ENCODE data around the gene TPK1.

The TPK1 gene

DNA sequence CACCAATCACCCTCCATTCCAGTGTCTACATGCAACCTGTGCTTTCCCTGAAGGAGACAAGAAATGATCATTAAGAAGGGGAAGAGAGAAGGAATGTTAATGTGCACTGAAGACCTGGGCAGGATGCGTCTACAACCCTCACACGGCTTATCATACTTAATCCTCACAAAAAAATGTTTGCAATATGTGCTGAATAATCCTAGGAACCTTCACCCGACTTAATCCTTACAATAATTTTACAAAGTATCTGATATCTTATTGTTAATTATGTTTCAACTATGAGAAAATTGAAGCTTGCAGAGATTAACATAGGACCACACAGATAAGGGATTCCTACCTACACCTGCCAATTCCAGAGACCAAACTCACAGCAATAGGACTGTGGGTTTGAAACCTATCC, 287.3 kb downstream of the TPK1 start:
- no peaks in the 10 kb centered on the region for H3K9me3 ChIP-seq (replicated peaks; ENCODE audit: low read length)
- no peak overlapping the region for H3K4me2 ChIP-seq (ENCODE audit: low read length)
- no peaks in the 10 kb centered on the region for H3K27me3 ChIP-seq (ENCODE audit: control insufficient read depth, insufficient read depth, low read length)
- no peak overlapping the region for H3K9ac ChIP-seq (ENCODE audit: low read depth, low read length)
- no peaks in the 10 kb centered on the region for H3K4me1 ChIP-seq (ENCODE audit: control insufficient read depth, insufficient read depth, low read length)
- H3K4me3 ChIP-seq (ENCODE audit: low read length): no peak overlapping the region
- no peaks in the 10 kb centered on the region for H3K36me3 ChIP-seq (ENCODE audit: insufficient read depth, low read length)

DNA sequence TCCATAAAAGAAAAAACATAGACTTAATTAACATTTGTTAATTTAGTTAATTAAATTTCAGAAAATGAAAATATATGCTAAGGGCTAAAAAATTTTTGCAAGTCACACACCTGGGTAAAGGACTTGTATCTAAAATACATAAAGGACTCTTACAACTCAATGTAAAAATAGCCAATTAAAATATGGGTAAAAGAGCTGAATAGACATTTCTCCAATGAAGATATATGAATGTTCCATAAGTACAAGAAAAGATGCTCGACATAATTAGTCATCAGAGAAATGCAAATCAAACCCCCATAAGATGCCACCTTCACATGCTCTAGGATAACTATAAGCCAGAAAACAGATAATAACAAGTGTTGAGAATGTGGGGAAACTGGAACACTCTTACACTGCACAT, 288.0 kb downstream of the TPK1 start:
- H3K4me3 ChIP-seq (ENCODE audit: low read length): no peak overlapping the region
- no peaks in the 10 kb centered on the region for H3K27me3 ChIP-seq (ENCODE audit: control insufficient read depth, insufficient read depth, low read length)
- no peaks in the 10 kb centered on the region for H3K4me1 ChIP-seq (ENCODE audit: control insufficient read depth, insufficient read depth, low read length)
- H3K36me3 ChIP-seq (ENCODE audit: insufficient read depth, low read length): no peaks in the 10 kb centered on the region
- no peak overlapping the region for H3K4me2 ChIP-seq (ENCODE audit: low read length)
- H3K9me3 ChIP-seq (replicated peaks; ENCODE audit: low read length): no peaks in the 10 kb centered on the region
- no peak overlapping the region for H3K9ac ChIP-seq (ENCODE audit: low read depth, low read length)

DNA sequence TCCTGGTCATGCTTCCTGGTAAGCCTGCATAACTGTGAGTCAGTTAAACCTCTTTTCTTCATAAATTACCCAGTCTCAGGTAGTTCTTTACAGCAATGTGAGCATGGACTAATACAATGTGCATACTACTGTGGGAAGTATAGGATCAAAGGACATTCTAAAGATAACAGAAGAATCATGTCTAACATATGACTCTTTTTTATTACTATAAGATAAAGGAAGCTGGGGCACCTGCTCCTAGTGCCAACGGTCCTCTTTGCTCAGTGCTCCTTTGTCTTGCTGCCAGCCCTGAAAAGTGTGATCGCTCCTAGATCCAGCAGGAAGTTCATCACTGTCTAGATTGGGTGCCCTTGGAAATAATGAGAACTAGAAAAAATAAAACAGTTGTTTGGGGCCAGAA, 289.1 kb downstream of the TPK1 start:
- H3K9me3 ChIP-seq (replicated peaks; ENCODE audit: low read length): no peaks in the 10 kb centered on the region
- no peaks in the 10 kb centered on the region for H3K27me3 ChIP-seq (ENCODE audit: control insufficient read depth, insufficient read depth, low read length)
- no peaks in the 10 kb centered on the region for H3K36me3 ChIP-seq (ENCODE audit: insufficient read depth, low read length)
- no peak overlapping the region for H3K4me3 ChIP-seq (ENCODE audit: low read length)
- no peaks in the 10 kb centered on the region for H3K4me1 ChIP-seq (ENCODE audit: control insufficient read depth, insufficient read depth, low read length)
- no peak overlapping the region for H3K9ac ChIP-seq (ENCODE audit: low read depth, low read length)
- no peak overlapping the region for H3K4me2 ChIP-seq (ENCODE audit: low read length)

DNA sequence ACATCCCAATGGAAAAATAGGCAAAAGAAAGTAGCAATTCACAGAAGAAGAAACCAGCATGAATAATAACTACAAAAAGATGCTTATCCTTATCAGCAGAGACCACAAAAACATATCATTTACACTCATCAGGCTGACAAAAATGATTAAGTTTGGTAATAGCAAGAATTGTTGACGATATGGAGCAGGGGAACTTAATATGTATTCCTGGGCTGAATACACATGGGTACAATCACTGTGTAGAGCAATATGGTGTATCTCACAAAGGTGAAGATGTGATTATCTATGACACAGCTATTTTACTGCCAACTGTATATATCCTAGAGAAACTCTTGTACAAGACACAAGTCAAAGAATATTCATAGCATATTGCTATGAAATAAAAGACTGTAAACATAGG, 290.5 kb downstream of the TPK1 start:
- no peaks in the 10 kb centered on the region for H3K4me1 ChIP-seq (ENCODE audit: control insufficient read depth, insufficient read depth, low read length)
- H3K4me3 ChIP-seq (ENCODE audit: low read length): no peak overlapping the region
- no peaks in the 10 kb centered on the region for H3K27me3 ChIP-seq (ENCODE audit: control insufficient read depth, insufficient read depth, low read length)
- no peaks in the 10 kb centered on the region for H3K36me3 ChIP-seq (ENCODE audit: insufficient read depth, low read length)
- no peaks in the 10 kb centered on the region for H3K9me3 ChIP-seq (replicated peaks; ENCODE audit: low read length)
- no peak overlapping the region for H3K4me2 ChIP-seq (ENCODE audit: low read length)
- no peak overlapping the region for H3K9ac ChIP-seq (ENCODE audit: low read depth, low read length)

DNA sequence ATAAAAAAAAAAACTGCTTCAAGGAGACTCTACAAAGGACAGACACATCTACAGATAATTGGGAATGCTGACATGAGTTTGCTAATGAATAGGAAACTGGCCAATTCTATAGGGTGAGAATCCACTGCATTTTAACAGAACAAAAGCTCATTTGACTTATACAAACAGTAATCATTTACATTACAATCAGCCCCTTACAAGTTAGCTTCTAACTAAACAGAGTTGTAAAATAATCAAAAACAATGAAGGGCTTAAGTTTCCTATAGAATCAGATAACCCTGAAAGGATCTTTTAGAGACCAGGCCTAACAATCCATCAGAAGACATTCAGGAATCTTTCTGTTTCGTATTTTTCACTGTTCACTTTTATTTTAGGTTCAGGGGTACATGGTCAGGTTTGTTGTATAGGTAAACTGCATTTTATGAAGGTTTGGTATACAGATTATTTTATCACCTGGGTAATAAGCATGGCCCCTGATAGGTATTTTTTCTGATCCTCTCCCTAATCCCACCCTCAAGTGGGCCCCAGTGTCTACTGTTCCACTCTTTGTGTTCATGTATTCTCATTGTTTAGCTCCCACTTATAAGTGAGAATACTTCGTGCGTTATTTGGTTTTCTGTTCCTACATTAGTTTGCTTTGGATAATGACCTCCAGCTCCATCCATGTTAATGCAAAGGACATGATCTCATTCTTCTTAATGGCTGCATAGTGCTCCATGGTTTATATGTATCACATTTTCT, 301.0 kb downstream of the TPK1 start:
- no peak overlapping the region for H3K9ac ChIP-seq (ENCODE audit: low read depth, low read length)
- no peaks in the 10 kb centered on the region for H3K27me3 ChIP-seq (ENCODE audit: control insufficient read depth, insufficient read depth, low read length)
- no peak overlapping the region for H3K4me3 ChIP-seq (ENCODE audit: low read length)
- no peak overlapping the region for H3K4me2 ChIP-seq (ENCODE audit: low read length)
- no peaks in the 10 kb centered on the region for H3K36me3 ChIP-seq (ENCODE audit: insufficient read depth, low read length)
- H3K4me1 ChIP-seq (ENCODE audit: control insufficient read depth, insufficient read depth, low read length): no peaks in the 10 kb centered on the region
- H3K9me3 ChIP-seq (replicated peaks; ENCODE audit: low read length): no peaks in the 10 kb centered on the region

DNA sequence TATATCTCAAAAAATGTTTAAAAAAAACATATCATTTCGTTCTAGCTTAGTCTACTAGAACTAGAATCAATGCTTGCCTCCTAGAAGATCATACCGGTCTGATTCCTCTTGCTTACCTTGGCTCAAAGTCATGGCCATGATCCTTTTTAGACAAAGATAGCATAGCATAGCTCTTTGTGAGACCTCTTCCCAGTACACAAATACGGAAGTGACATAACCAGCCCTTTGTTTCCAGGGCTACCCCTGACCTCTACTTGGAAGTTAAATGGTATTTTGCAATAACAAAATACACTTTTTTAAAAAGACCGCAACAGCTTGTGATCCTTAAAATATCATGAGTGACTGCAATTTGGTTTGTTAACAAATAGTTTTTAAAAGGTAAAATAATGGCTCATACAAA, 301.7 kb downstream of the TPK1 start:
- Histone ChIP-seq H3K9ac (ENCODE audit: low read depth, low read length) (no peak overlapping the region), H3K4me3 (ENCODE audit: low read length) (no peak overlapping the region), H3K27me3 (ENCODE audit: control insufficient read depth, insufficient read depth, low read length) (no peaks in the 10 kb centered on the region), H3K4me1 (ENCODE audit: control insufficient read depth, insufficient read depth, low read length) (no peaks in the 10 kb centered on the region), H3K4me2 (ENCODE audit: low read length) (no peak overlapping the region), H3K36me3 (ENCODE audit: insufficient read depth, low read length) (no peaks in the 10 kb centered on the region), H3K9me3 (replicated peaks; ENCODE audit: low read length) (no peaks in the 10 kb centered on the region)

DNA sequence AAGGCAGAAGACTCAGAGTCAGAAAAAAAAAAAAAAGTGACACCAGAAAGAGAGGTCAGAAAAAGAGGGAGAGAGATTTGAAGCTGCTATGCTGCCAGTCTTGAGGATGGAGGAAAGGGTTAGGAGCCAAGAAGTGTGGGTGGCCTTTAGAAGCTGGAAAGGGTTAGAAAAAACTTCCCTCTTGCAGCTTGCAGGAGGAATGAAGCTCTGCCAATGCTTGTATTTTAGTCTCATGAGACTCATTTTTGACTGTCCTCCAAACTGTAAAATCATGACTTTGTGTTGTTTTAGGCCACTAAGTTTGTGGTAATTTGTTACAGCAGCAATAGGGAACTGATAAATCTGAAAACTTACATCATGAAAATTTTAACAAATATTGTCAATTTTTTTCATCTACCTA, 304.7 kb downstream of the TPK1 start:
- Histone ChIP-seq H3K9me3 (replicated peaks; ENCODE audit: low read length) (no peaks in the 10 kb centered on the region), H3K9ac (ENCODE audit: low read depth, low read length) (no peak overlapping the region), H3K36me3 (ENCODE audit: insufficient read depth, low read length) (no peaks in the 10 kb centered on the region), H3K4me1 (ENCODE audit: control insufficient read depth, insufficient read depth, low read length) (peaks cover 1% of the 10 kb centered on the region), H3K4me2 (ENCODE audit: low read length) (no peak overlapping the region), H3K4me3 (ENCODE audit: low read length) (no peak overlapping the region), H3K27me3 (ENCODE audit: control insufficient read depth, insufficient read depth, low read length) (no peaks in the 10 kb centered on the region)

DNA sequence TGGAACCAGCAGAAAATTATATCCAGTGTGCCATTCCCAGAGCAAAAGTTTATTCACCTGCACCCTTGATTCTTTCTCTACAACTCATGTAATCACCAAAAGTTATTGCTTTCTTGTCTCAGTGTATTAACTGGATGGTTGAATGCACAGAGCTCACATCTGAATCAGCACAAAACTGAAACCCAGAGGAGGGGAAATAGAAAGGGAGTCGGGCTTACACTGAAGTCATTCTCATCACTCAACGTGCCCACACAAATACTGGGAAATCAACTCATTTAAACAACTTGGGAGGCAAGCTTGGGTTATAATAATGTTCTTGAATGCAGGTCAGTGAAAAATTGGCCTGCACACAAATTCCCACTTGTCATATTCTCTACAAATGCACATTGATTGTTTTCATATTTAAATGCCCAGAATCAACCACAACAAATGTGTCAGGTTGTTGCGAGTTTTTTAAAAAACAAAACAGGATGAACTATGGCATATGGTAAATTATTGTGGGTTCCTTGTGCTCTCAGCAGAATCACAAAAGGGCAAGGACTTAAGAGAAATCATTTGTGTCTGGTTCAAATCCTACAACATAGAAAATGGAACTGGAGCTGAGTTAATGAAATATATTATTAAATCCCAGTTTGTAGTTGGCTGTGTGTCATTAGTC, 306.5 kb downstream of the TPK1 start:
- H3K4me1 ChIP-seq (ENCODE audit: control insufficient read depth, insufficient read depth, low read length): peaks cover 6% of the 10 kb centered on the region
- H3K4me2 ChIP-seq (ENCODE audit: low read length): no peak overlapping the region
- H3K9me3 ChIP-seq (replicated peaks; ENCODE audit: low read length): no peaks in the 10 kb centered on the region
- no peak overlapping the region for H3K9ac ChIP-seq (ENCODE audit: low read depth, low read length)
- H3K36me3 ChIP-seq (ENCODE audit: insufficient read depth, low read length): no peaks in the 10 kb centered on the region
- no peaks in the 10 kb centered on the region for H3K27me3 ChIP-seq (ENCODE audit: control insufficient read depth, insufficient read depth, low read length)
- H3K4me3 ChIP-seq (ENCODE audit: low read length): no peak overlapping the region

DNA sequence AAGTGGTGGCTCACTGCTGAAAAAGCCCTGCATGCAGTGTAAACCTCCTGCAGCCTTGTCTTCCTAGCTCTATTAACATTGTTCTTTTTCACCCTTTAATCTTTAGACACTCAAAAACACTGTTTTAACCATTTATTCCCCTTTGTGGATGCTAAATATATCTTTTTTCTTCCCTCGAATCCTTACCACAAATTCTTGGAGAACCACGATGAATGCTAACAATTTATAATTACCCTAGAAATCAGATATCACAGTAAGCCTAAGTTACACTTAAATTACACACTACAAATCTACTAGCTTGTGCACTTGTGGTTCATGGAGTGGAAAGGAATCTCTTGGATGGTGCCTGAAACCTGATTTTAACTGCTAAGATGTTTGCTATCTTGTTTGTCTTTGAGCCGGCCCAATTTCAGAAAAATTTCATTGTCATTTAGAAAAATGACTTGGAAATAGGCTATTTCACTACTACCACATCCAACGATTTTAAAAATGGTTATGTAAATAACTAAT, 307.3 kb downstream of the TPK1 start:
- Histone ChIP-seq H3K27me3 (ENCODE audit: control insufficient read depth, insufficient read depth, low read length) (no peaks in the 10 kb centered on the region), H3K4me1 (ENCODE audit: control insufficient read depth, insufficient read depth, low read length) (peaks cover 6% of the 10 kb centered on the region), H3K9ac (ENCODE audit: low read depth, low read length) (no peak overlapping the region), H3K36me3 (ENCODE audit: insufficient read depth, low read length) (no peaks in the 10 kb centered on the region), H3K4me3 (ENCODE audit: low read length) (no peak overlapping the region), H3K9me3 (replicated peaks; ENCODE audit: low read length) (no peaks in the 10 kb centered on the region), H3K4me2 (ENCODE audit: low read length) (no peak overlapping the region)

DNA sequence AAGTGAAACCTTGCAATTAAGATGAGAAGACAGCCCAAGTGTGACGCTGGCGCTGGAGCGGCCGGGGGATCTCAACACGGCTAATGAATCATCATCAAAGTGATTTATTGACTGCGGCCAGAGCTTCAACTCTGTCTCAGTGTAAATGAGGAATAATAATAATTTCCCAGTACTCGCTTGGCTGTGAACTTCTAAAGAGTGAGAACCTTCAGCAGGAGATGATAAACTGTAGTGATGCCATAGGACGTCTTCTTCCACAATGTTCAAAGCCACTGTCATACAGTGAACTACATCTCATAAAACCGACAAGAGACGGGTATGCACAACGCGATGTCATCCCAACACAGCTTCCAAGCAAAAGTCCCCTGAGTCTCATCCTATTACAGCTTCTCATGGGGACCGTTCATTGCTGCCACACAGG, 308.8 kb downstream of the TPK1 start:
- no peak overlapping the region for H3K4me3 ChIP-seq (ENCODE audit: low read length)
- no peak overlapping the region for H3K9ac ChIP-seq (ENCODE audit: low read depth, low read length)
- no peaks in the 10 kb centered on the region for H3K9me3 ChIP-seq (replicated peaks; ENCODE audit: low read length)
- H3K4me1 ChIP-seq (ENCODE audit: control insufficient read depth, insufficient read depth, low read length): peaks cover 6% of the 10 kb centered on the region
- H3K4me2 ChIP-seq (ENCODE audit: low read length): no peak overlapping the region
- H3K27me3 ChIP-seq (ENCODE audit: control insufficient read depth, insufficient read depth, low read length): no peaks in the 10 kb centered on the region
- no peaks in the 10 kb centered on the region for H3K36me3 ChIP-seq (ENCODE audit: insufficient read depth, low read length)

DNA sequence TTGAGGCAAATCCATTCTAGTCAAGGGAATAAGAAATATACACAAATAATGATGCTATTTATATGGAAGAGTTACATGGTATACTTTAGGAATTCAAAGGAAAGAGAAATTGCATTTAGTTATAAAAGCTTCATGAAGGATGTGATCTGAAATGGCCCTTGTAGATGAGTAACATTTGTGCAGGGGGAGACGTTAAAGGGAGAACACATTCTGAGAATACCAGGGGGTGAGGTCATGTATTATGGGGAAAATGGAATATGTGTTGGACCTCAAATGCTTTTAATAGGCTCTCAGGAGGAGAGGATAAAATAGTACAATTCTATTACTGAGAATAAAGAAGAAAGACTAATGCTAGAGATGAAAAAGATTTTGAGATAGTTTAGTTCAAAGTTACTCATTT, 309.9 kb downstream of the TPK1 start:
- Histone ChIP-seq H3K4me3 (ENCODE audit: low read length) (no peak overlapping the region), H3K27me3 (ENCODE audit: control insufficient read depth, insufficient read depth, low read length) (no peaks in the 10 kb centered on the region), H3K4me2 (ENCODE audit: low read length) (no peak overlapping the region), H3K36me3 (ENCODE audit: insufficient read depth, low read length) (no peaks in the 10 kb centered on the region), H3K9me3 (replicated peaks; ENCODE audit: low read length) (no peaks in the 10 kb centered on the region), H3K4me1 (ENCODE audit: control insufficient read depth, insufficient read depth, low read length) (peaks cover 6% of the 10 kb centered on the region), H3K9ac (ENCODE audit: low read depth, low read length) (no peak overlapping the region)

DNA sequence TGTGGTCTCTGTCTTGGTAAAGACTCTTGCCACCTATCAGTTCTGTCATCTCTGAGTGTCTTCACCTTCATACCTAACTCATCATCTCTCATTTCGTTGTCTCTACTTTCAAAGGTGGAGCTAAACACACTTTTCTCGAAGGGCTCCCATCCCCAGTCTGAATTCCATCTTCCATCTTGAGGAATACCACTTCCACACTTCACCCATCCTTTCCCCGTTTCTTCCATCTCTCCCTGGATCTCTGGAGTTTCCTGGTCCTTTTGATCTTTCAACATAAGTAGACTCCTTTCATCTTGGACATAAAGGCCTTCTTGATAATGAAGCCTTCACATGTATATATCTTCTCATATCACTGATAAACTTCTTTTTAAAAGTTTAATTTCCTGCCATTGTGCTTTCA, 311.6 kb downstream of the TPK1 start:
- Histone ChIP-seq H3K4me1 (ENCODE audit: control insufficient read depth, insufficient read depth, low read length) (peaks cover 6% of the 10 kb centered on the region), H3K9ac (ENCODE audit: low read depth, low read length) (no peak overlapping the region), H3K4me3 (ENCODE audit: low read length) (no peak overlapping the region), H3K9me3 (replicated peaks; ENCODE audit: low read length) (no peaks in the 10 kb centered on the region), H3K36me3 (ENCODE audit: insufficient read depth, low read length) (no peaks in the 10 kb centered on the region), H3K4me2 (ENCODE audit: low read length) (no peak overlapping the region), H3K27me3 (ENCODE audit: control insufficient read depth, insufficient read depth, low read length) (no peaks in the 10 kb centered on the region)

Measured in skeletal muscle satellite cell (primary cell).